Keratinocyte (primary cell): ENCODE measurements around the gene EEA1.

ENCODE experiments used
- CTCF ChIP-seq, 3 experiments: IDR thresholded peaks in 1 of 3; conservative IDR thresholded peaks in 1 of 3; optimal IDR thresholded peaks in 1 of 3; 2 replicates in 2 of 3; 3 replicates in 1 of 3; pipeline versions ENCODE3 to v1.5.1; 2011; ENCODE audit warnings: low read length in 3 of 3, mild to moderate bottlenecking in 3 of 3, moderate library complexity in 2 of 3, control low read depth in 1 of 3, inconsistent platforms in 1 of 3; ENCODE audit not compliant: insufficient read depth in 2 of 3; ENCODE audit errors: extremely low read depth in 1 of 3
- EZH2 ChIP-seq: IDR thresholded peaks from one replicate; pipeline ENCODE4 v1.6.1; 2012; ENCODE audit warnings: inconsistent platforms, mild to moderate bottlenecking, low read length, moderate library complexity

DNA sequence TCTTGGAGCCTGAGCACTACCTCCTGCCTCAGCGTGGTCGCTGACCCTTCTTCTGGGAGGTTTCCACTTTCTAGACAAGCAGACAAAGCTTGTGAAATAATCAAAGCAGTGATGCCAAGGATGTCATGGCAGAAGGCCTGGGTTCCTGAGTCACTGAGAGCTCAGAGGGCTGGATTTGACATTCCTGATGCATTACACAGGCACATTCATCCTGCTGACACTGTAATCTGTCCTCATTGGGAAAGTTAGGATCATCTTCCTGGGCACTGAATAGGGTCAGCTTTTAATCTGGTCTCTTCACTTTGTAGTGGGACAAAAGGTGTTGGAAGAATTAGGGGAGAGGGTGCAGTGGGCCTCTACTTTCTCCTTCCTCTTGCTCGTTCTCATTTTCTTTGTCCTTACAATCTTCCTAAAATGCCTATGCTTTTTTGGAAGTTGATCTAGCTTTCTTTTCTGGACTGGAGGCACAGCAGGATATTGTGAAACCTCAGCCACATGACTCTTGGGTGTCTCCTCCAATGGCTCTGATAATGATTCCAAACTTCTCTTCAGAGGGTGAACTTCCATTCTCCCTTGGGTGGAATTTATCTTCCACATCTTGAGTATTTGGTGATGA lies 29.6 kb downstream of the EEA1 start:
- TF ChIP-seq CTCF (optimal IDR thresholded peaks at IDR 0.05 in 1 of 3, IDR thresholded peaks at IDR 0.05 in 1 of 3, conservative IDR thresholded peaks at IDR 0.05 in 1 of 3; ENCODE audit: extremely low read depth in 1 of 3, insufficient read depth in 2 of 3, low read length in 3 of 3) = no peak
- no peak for TF ChIP-seq EZH2
